ENCODE data around the gene UBE2F. TPM values are rescaled to one million over a fixed set of nuclear protein-coding genes. Genes with fewer than 3 reads are reported as not detected.
"Not testable (repeated sequence)": the region's sequence is repeated elsewhere in the genome, so short reads cannot be mapped to it uniquely, and the experiment has no call there.

The UBE2F gene
- total RNA-seq, 1 donor from 2014 or later = 38.6 TPM

GRCh38 chr2:237956402-237956736 is 10.4 kb upstream of the UBE2F start:
- peak; percentile 37 for TF ChIP-seq CTCF (IDR thresholded peaks at IDR 0.05; ENCODE audit: unreplicated experiment)
- Mint-ChIP-seq H3K4me3 (ENCODE audit: low read depth) (no peak overlapping the region), H3K27ac (no peak overlapping the region), H3K36me3 (ENCODE audit: insufficient read depth) (no peaks in the 10 kb centered on the region), H3K4me1 (ENCODE audit: low read depth) (no peaks in the 10 kb centered on the region), H3K9me3 (ENCODE audit: low read depth) (no peaks in the 10 kb centered on the region), H3K27me3 (peaks cover 41% of the 10 kb centered on the region)
- DNase-seq (ENCODE audit: low spot score, unreplicated experiment) = no peak

GRCh38 chr2:237961637-237962036 is 5.2 kb upstream of the UBE2F start:
- H3K36me3 Mint-ChIP-seq (ENCODE audit: insufficient read depth) = no peaks in the 10 kb centered on the region
- no peak overlapping the region for H3K4me3 Mint-ChIP-seq (ENCODE audit: low read depth)
- H3K27ac Mint-ChIP-seq = no peak overlapping the region
- peaks cover 4% of the 10 kb centered on the region for H3K9me3 Mint-ChIP-seq (ENCODE audit: low read depth)
- no peaks in the 10 kb centered on the region for H3K4me1 Mint-ChIP-seq (ENCODE audit: low read depth)
- no peak for TF ChIP-seq CTCF (IDR thresholded peaks at IDR 0.05; ENCODE audit: unreplicated experiment)
- DNase-seq (ENCODE audit: low spot score, unreplicated experiment) = no peak
- H3K27me3 Mint-ChIP-seq = peaks cover 18% of the 10 kb centered on the region

- no peak for DNase-seq (ENCODE audit: low spot score, unreplicated experiment)
- no peak for TF ChIP-seq CTCF (IDR thresholded peaks at IDR 0.05; ENCODE audit: unreplicated experiment)
- H3K9me3 Mint-ChIP-seq (ENCODE audit: low read depth) = peaks cover 4% of the 10 kb centered on the region
- no peak overlapping the region for H3K4me3 Mint-ChIP-seq (ENCODE audit: low read depth)
- no peak overlapping the region for H3K27ac Mint-ChIP-seq
- peaks cover 9% of the 10 kb centered on the region for H3K27me3 Mint-ChIP-seq
- peaks cover 1% of the 10 kb centered on the region for H3K4me1 Mint-ChIP-seq (ENCODE audit: low read depth)
- no peaks in the 10 kb centered on the region for H3K36me3 Mint-ChIP-seq (ENCODE audit: insufficient read depth)
These were observed 4.3 kb upstream of the UBE2F start for GRCh38 chr2:237962432-237963084.

DNA sequence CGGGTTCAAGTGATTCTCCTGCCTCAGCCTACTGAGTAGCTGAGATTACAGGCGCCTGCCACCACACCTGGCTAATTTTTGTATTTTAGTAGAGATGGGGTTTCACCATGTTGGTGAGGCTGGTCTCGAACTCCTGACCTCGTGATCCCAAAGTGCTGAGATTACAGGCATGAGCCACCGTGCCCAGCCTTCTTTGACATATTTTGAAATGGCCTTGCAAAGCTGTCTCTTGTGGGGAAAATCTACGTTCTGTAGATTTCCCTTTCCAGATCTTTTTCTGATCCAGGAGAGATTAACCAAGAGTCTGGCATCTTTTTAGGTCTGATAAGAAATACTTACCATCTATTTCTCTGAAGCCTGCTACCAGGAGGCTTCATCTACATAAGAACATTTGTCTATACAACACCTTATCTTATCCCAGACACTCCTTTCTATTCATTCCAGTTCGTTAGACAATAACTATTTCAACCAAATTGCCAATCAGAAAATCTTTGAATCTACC is 3.3 kb upstream of the UBE2F start:
- not testable (repeated sequence) for H3K36me3 Mint-ChIP-seq (ENCODE audit: insufficient read depth); H3K9me3 Mint-ChIP-seq (ENCODE audit: low read depth); H3K4me3 Mint-ChIP-seq (ENCODE audit: low read depth); H3K27ac Mint-ChIP-seq; H3K27me3 Mint-ChIP-seq; DNase-seq (ENCODE audit: low spot score, unreplicated experiment)
- H3K4me1 Mint-ChIP-seq (ENCODE audit: low read depth) = peaks cover 11% of the 10 kb centered on the region

DNA sequence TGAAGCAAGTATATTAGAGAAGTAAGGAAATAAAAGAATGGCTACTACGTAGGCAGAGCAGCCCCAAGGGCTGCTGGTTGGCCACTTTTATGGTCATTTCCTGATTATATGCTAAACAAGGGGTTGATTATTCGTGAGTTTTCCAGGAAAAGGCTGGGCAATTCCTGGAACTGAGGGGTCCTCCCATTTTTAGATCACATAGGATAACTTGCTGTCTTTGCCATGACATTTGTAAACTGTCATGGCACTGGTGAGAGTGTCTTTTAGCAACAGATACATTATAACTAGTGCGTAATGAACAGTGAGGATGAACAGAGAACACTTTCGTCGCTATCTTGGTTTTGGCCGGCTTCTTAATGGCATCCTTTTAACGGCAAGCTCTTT is 2.6 kb upstream of the UBE2F start:
- TF ChIP-seq CTCF (IDR thresholded peaks at IDR 0.05; ENCODE audit: unreplicated experiment) = no peak
- peaks cover 13% of the 10 kb centered on the region for H3K4me1 Mint-ChIP-seq (ENCODE audit: low read depth)
- peaks cover 4% of the 10 kb centered on the region for H3K9me3 Mint-ChIP-seq (ENCODE audit: low read depth)
- no peak overlapping the region for H3K4me3 Mint-ChIP-seq (ENCODE audit: low read depth)
- H3K27ac Mint-ChIP-seq = no peak overlapping the region
- DNase-seq (ENCODE audit: low spot score, unreplicated experiment) = no peak
- H3K27me3 Mint-ChIP-seq = peaks cover 2% of the 10 kb centered on the region
- H3K36me3 Mint-ChIP-seq (ENCODE audit: insufficient read depth) = no peaks in the 10 kb centered on the region

Measured in progenitor cell of endocrine pancreas (in vitro differentiated cells).